B cell (primary cell): ENCODE data around the gene TMEM208. TPM values are rescaled to one million over a fixed set of nuclear protein-coding genes. Genes with fewer than 3 reads are reported as not detected.

Experiments
- ATAC-seq: fragments of 200-7000 bp; cut with Tn5 transposase; one replicate; pipeline ENCODE4 v1.10.0; 2021; ENCODE audit warnings: low read depth, mild to moderate bottlenecking, moderate number of reproducible peaks, moderate library complexity
- CTCF ChIA-PET: fragments of 350-600 bp; sonication (Branson Sonifier 250); formaldehyde crosslinking; loops from one replicate; lab custom pipeline; 2021; ENCODE audit warnings: antibody characterized with exemption, inconsistent platforms; lab: Charles Lee
- POLR2A ChIA-PET: fragments of 350-600 bp; sonication (Branson Sonifier 250); formaldehyde crosslinking; loops from one replicate; lab custom pipeline; 2021; ENCODE audit warnings: antibody characterized with exemption; lab: Charles Lee
- DNase-seq: peaks from one replicate; pipeline ENCODE4 v3.0.0; 2013
- H2AFZ ChIP-seq: 2 replicates; pipeline ENCODE4 v1.6.1; 2012; ENCODE audit warnings: mild to moderate bottlenecking, low read depth, low read length; ENCODE audit not compliant: insufficient read depth, poor library complexity, severe bottlenecking
- H3K27ac ChIP-seq, 2 donors: 1 replicate in 1 of 2; 2 replicates in 1 of 2; pipeline ENCODE4 v1.5.1; 2012 to 2013; ENCODE audit warnings: low read length in 2 of 2, mild to moderate bottlenecking in 2 of 2, moderate library complexity in 1 of 2
- H3K27me3 ChIP-seq, 4 experiments: fragments of 200-600 bp in 1 of 4; sonication (generic) in 1 of 4; replicated peaks in 1 of 4; 1 replicate in 2 of 4; 2 replicates in 2 of 4; pipeline versions ENCODE4 v1.6.1 to v1.7.0; 2013 to 2016; ENCODE audit warnings: low read length in 3 of 4, mild to moderate bottlenecking in 2 of 4, mixed read lengths in 1 of 4, moderate library complexity in 1 of 4; ENCODE audit not compliant: insufficient read depth in 4 of 4, control insufficient read depth in 3 of 4; ENCODE audit errors: control extremely low read depth in 1 of 4
- H3K36me3 ChIP-seq, 2 experiments: replicated peaks in 1 of 2; 1 replicate in 1 of 2; 2 replicates in 1 of 2; pipeline versions ENCODE4 v1.6.1 to v1.7.1; 2013; ENCODE audit warnings: low read length in 1 of 2; ENCODE audit not compliant: insufficient read depth in 2 of 2, control insufficient read depth in 1 of 2; ENCODE audit errors: control extremely low read depth in 1 of 2, extremely low read depth in 1 of 2
- H3K4me1 ChIP-seq, 2 donors: fragments of 200-600 bp in 1 of 2; sonication (generic) in 1 of 2; 1 replicate in 1 of 2; 2 replicates in 1 of 2; pipeline versions ENCODE4 v1.5.1 to v1.6.1; 2013 to 2017; ENCODE audit warnings: low read length in 2 of 2; ENCODE audit not compliant: control insufficient read depth in 2 of 2, insufficient read depth in 2 of 2
- H3K4me2 ChIP-seq: replicated peaks from 2 replicates; pipeline ENCODE3; 2012; ENCODE audit warnings: mild to moderate bottlenecking, low read depth, low read length; ENCODE audit not compliant: poor library complexity, severe bottlenecking
- H3K4me3 ChIP-seq, 5 experiments: fragments of 200-600 bp in 1 of 5; sonication (generic) in 1 of 5; 1 replicate in 3 of 5; 2 replicates in 2 of 5; pipeline versions ENCODE4 v1.5.1 to v1.7.0; 2011 to 2016; ENCODE audit warnings: low read length in 4 of 5, mild to moderate bottlenecking in 4 of 5, low read depth in 2 of 5, control low read depth in 1 of 5, moderate library complexity in 1 of 5; ENCODE audit not compliant: insufficient read depth in 1 of 5; ENCODE audit errors: control extremely low read depth in 1 of 5, extremely low read depth in 1 of 5
- H3K79me2 ChIP-seq: fragments of 200-600 bp; sonication (generic); one replicate; pipeline ENCODE4 v1.6.0; 2016; ENCODE audit warnings: low read length; ENCODE audit not compliant: control insufficient read depth, insufficient read depth
- H3K9ac ChIP-seq: fragments of 200-600 bp; sonication (generic); 2 replicates; pipeline ENCODE4 v1.6.1; 2017; ENCODE audit warnings: mild to moderate bottlenecking, low read length, moderate library complexity
- H3K9me3 ChIP-seq, 3 donors: one replicate each; pipeline versions ENCODE4 v1.6.1 to v1.7.1; 2013; ENCODE audit warnings: low read length in 2 of 3; ENCODE audit not compliant: control insufficient read depth in 2 of 3, insufficient read depth in 1 of 3; ENCODE audit errors: control extremely low read depth in 1 of 3
- H4K20me1 ChIP-seq: 2 replicates; pipeline ENCODE4 v1.6.0; 2012; ENCODE audit warnings: mild to moderate bottlenecking, low read length; ENCODE audit not compliant: insufficient read depth, control insufficient read depth, poor library complexity, severe bottlenecking
- H3K27ac Mint-ChIP-seq: one replicate; pipeline ENCODE4 v1.8.0; 2021; ENCODE audit warnings: mixed read lengths
- H3K27me3 Mint-ChIP-seq: one replicate; pipeline ENCODE4 v1.8.0; 2021; ENCODE audit warnings: mixed read lengths
- H3K4me1 Mint-ChIP-seq: one replicate; pipeline ENCODE4 v1.8.0; 2021; ENCODE audit warnings: mixed read lengths
- H3K4me3 Mint-ChIP-seq: one replicate; pipeline ENCODE4 v1.8.0; 2021; ENCODE audit warnings: mixed read lengths
- H3K9me3 Mint-ChIP-seq: one replicate; pipeline ENCODE4 v1.8.0; 2022; ENCODE audit warnings: mixed read lengths; ENCODE audit not compliant: insufficient read depth
- EZH2 ChIP-seq: IDR thresholded peaks from 2 replicates; pipeline ENCODE4 v1.6.1; 2012; ENCODE audit warnings: borderline replicate concordance, low read depth, mild to moderate bottlenecking, moderate library complexity, low read length; ENCODE audit not compliant: insufficient read depth, poor library complexity, severe bottlenecking
- WGBS: methylation state at CpG from one replicate; pipeline ENCODE4 v1.1.5; 2013; ENCODE audit warnings: missing lambda C conversion rate; ENCODE audit not compliant: insufficient coverage; 5-methylcytosine and 5-hydroxymethylcytosine counted together
- intact Hi-C: fragments of 100-400 bp; cut with micrococcal nuclease; formaldehyde crosslinking; loops from one replicate; pipeline ENCODE4 v1.10.0; 2022
- polyA plus RNA-seq: library from polyadenylated mRNA; depleted of rRNA; stranded (reverse); fragments of >200 nt; gene quantifications from 2 replicates; pipeline ENCODE4 v1.2.3, GENCODE V29; 2012
- total RNA-seq, 2 donors: library from RNA; stranded (reverse); fragments of 120-200 nt in 1 of 2; gene quantifications; 1 replicate in 1 of 2; 2 replicates in 1 of 2; pipeline versions ENCODE4 v1.2.3 to v1.2.4, GENCODE V29; 2013 to 2022
- TF ChIP-seq, protein P1 (sequence below): fragments of 200-600 bp; IDR thresholded peaks from one replicate; pipeline ENCODE4 v1.8.0; 2022; ENCODE audit warnings: antibody characterized with exemption, mild to moderate bottlenecking

The TMEM208 gene
- total and polyA plus RNA-seq, 2 donors (not counting 1 experiment from before 2014, with no cell fraction given), result 36.1 to 40.4 TPM

DNA sequence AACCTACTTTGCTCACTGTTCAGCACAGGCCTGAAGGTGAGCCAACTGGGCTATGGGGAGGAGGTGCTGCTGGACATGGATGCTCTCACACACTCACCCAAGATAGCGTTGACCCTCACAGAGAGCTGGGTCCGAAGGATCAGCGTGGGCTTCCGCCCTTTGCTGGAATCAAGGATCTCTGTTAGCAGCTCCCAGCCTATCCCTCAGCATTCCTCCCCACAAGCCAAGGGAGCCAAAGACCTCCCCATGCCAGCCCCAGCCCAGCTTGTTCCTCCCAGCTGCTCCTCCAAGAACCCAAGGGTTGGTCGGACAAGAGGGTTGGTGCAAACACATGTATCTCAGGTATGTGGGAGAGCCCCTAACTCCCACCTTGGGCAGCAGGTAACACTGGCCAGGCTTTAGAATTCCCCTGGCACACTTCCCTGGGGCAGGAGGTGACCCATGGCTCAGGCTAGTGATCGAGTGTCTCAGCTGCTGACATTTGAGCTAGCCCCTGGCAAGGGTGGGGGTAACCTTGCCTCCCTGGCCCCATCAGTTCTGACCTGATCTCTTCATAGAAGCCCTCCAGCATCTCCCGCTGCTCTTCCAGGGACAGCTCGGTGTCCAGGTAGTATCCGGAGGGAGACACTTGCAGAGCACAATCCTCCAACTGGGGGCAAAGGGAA is 12.0 kb downstream of the TMEM208 start:
- no peaks in the 10 kb centered on the region for H4K20me1 ChIP-seq
- no peak overlapping the region for H3K4me3 ChIP-seq
- no peaks in the 10 kb centered on the region for H3K9me3 ChIP-seq
- H3K27ac Mint-ChIP-seq, result no peak overlapping the region
- H3K9ac ChIP-seq, result no peak overlapping the region
- peaks cover 26% of the 10 kb centered on the region for H3K79me2 ChIP-seq
- H3K4me1 Mint-ChIP-seq, result peaks cover 5% of the 10 kb centered on the region
- WGBS, result 95% methylated on average over 9 of the region's 9 CpGs
- H3K4me3 Mint-ChIP-seq, result no peak overlapping the region
- no peak for TF ChIP-seq EZH2
- TF ChIP-seq, protein P1, sequence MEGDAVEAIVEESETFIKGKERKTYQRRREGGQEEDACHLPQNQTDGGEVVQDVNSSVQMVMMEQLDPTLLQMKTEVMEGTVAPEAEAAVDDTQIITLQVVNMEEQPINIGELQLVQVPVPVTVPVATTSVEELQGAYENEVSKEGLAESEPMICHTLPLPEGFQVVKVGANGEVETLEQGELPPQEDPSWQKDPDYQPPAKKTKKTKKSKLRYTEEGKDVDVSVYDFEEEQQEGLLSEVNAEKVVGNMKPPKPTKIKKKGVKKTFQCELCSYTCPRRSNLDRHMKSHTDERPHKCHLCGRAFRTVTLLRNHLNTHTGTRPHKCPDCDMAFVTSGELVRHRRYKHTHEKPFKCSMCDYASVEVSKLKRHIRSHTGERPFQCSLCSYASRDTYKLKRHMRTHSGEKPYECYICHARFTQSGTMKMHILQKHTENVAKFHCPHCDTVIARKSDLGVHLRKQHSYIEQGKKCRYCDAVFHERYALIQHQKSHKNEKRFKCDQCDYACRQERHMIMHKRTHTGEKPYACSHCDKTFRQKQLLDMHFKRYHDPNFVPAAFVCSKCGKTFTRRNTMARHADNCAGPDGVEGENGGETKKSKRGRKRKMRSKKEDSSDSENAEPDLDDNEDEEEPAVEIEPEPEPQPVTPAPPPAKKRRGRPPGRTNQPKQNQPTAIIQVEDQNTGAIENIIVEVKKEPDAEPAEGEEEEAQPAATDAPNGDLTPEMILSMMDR, result no peak
- H3K27me3 ChIP-seq, result no peaks in the 10 kb centered on the region
- ChIA-PET CTCF (interaction anchor here (0.8 to 1.1 kb wide), 3 partner anchors 43 to 282 kb away, joined by 3 read pairs; no protein-coding TSS in a partner anchor), POLR2A (no interaction called here)
- peaks cover 0 to 39% of the 10 kb centered on the region in 2 experiments for H3K36me3 ChIP-seq
- H2AFZ ChIP-seq, result no peak overlapping the region
- no peaks in the 10 kb centered on the region for H3K9me3 Mint-ChIP-seq
- no peak overlapping the region for H3K4me2 ChIP-seq
- H3K27me3 Mint-ChIP-seq, result no peaks in the 10 kb centered on the region
- ATAC-seq (no peak), DNase-seq (no peak)
- H3K27ac ChIP-seq, result no peak overlapping the region
- H3K4me1 ChIP-seq, result peaks cover 4 to 6% of the 10 kb centered on the region in 2 donors
- intact Hi-C loops, result no loop called here

DNA sequence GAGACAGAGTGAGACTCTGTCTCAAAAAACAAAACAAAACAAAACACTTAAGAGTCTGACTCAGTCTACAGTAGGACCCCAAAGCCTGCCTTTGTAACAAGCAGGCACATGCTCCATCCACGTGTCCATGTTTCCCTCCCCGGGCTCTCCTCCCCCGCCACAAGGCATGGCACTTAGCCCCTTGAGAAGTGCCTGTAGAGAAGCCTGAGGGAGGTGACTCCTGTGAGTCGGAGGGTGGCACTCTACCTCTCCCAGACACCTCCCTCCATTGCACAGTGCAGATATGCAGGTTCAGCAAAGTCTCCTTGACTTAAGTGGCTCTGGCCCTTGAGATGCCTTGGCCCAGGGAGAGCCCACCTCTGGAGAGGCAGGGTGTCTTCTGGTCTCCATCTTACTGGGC is 13.6 kb downstream of the TMEM208 start:
- H4K20me1 ChIP-seq, result peaks cover 4% of the 10 kb centered on the region
- no peaks in the 10 kb centered on the region for H3K27me3 ChIP-seq
- Mint-ChIP-seq H3K9me3 (no peaks in the 10 kb centered on the region), H3K27ac (no peak overlapping the region), H3K4me1 (peaks cover 20% of the 10 kb centered on the region), H3K4me3 (no peak overlapping the region), H3K27me3 (no peaks in the 10 kb centered on the region)
- WGBS, result 92% methylated on average over 2 of the region's 4 CpGs
- H3K4me3 ChIP-seq, result no peak overlapping the region
- peaks cover 0 to 33% of the 10 kb centered on the region in 2 experiments for H3K36me3 ChIP-seq
- DNase-seq (no peak), ATAC-seq (no peak)
- peaks cover 30% of the 10 kb centered on the region for H3K79me2 ChIP-seq
- ChIA-PET CTCF (no interaction called here), POLR2A (no interaction called here)
- peaks cover 20 to 22% of the 10 kb centered on the region in 2 donors for H3K4me1 ChIP-seq
- TF ChIP-seq, protein P1, result no peak
- TF ChIP-seq EZH2, result no peak
- no peak overlapping the region for H3K27ac ChIP-seq
- no peaks in the 10 kb centered on the region for H3K9me3 ChIP-seq
- no peak overlapping the region for H3K4me2 ChIP-seq
- no peak overlapping the region for H2AFZ ChIP-seq
- H3K9ac ChIP-seq, result no peak overlapping the region
- intact Hi-C loops, result loop anchor here (10.0 kb wide), 1 partner anchor 424 kb away; the partner anchor contains the start of genes ACD, C16orf86, ENKD1 and PARD6A
